GM12801 (cell line): ENCODE data around the gene TMC8.

Experiments used
- CTCF ChIP-seq: IDR thresholded peaks from one replicate; pipeline ENCODE4 v1.5.1; 2011; ENCODE audit warnings: control low read depth; ENCODE audit not compliant: insufficient read length; ENCODE audit errors: extremely low read depth

TMC8 gene

GRCh38 chr17:78116411-78116810 lies 14.2 kb upstream of the TMC8 start:
- TF ChIP-seq CTCF, result no peak

- TF ChIP-seq CTCF, result no peak
These were observed 13.3 kb upstream of the TMC8 start for GRCh38 chr17:78117027-78117981.

GRCh38 chr17:78118801-78119241 lies 11.8 kb upstream of the TMC8 start:
- no peak for TF ChIP-seq CTCF

- no peak for TF ChIP-seq CTCF
These were observed 10.0 kb upstream of the TMC8 start for GRCh38 chr17:78120537-78120936.

GRCh38 chr17:78120971-78121800 lies 9.4 kb upstream of the TMC8 start:
- TF ChIP-seq CTCF, result no peak

GRCh38 chr17:78121801-78122215 lies 8.8 kb upstream of the TMC8 start:
- TF ChIP-seq CTCF, result no peak

GRCh38 chr17:78122216-78122930 lies 8.2 kb upstream of the TMC8 start:
- TF ChIP-seq CTCF, result no peak
